Activated naive CD4-positive, alpha-beta T cell (primary cell): ENCODE measurements around the gene GJA5.

Experiments
- DNase-seq, 4 experiments: peaks; one replicate each; lab custom pipeline; 2025; lab: John Stamatoyannopoulos, UW

The GJA5 gene

GRCh38 chr1:147729315-147729714, 31.1 kb downstream of the GJA5 start:
- no peak for DNase-seq

GRCh38 chr1:147726168-147726567, 34.2 kb downstream of the GJA5 start:
- DNase-seq, result no peak

GRCh38 chr1:147725685-147726084, 34.7 kb downstream of the GJA5 start:
- no peak for DNase-seq

- no peak for DNase-seq
Measured at GRCh38 chr1:147723691-147724323, 36.6 kb downstream of the GJA5 start.

- no peak for DNase-seq
Measured at GRCh38 chr1:147722124-147722523, 38.3 kb downstream of the GJA5 start.

GRCh38 chr1:147721716-147722115, 38.7 kb downstream of the GJA5 start:
- no peak for DNase-seq

GRCh38 chr1:147720557-147720956, 39.8 kb downstream of the GJA5 start:
- DNase-seq, result no peak

GRCh38 chr1:147719711-147720225, 40.6 kb downstream of the GJA5 start:
- no peak for DNase-seq

GRCh38 chr1:147719029-147719698, 41.2 kb downstream of the GJA5 start:
- no peak for DNase-seq

- DNase-seq, result no peak
Measured at GRCh38 chr1:147717706-147718097, 42.7 kb downstream of the GJA5 start.

GRCh38 chr1:147717051-147717705, 43.2 kb downstream of the GJA5 start:
- no peak for DNase-seq

GRCh38 chr1:147712605-147713004, 47.8 kb downstream of the GJA5 start:
- no peak for DNase-seq
